Fibroblast of the aortic adventitia (primary cell): ENCODE data around the gene CDKN2AIP. TPM values are rescaled to one million over a fixed set of nuclear protein-coding genes. Genes with fewer than 3 reads are reported as not detected.

Source experiments
- DNase-seq: peaks from one replicate; pipeline ENCODE4 v3.0.0-alpha.2; 2010; ENCODE audit warnings: low read depth
- H3K4me3 ChIP-seq: 2 replicates; pipeline ENCODE4 v1.5.1; 2011; ENCODE audit warnings: low read depth, mild to moderate bottlenecking, control low read depth, low read length, moderate library complexity
- total RNA-seq: library from RNA; depleted of rRNA; stranded (reverse); fragments of >200 nt; gene quantifications from 2 replicates; pipeline ENCODE4 v1.2.3, GENCODE V29; 2012; ENCODE audit warnings: low replicate concordance
- TF ChIP-seq, protein P1 (sequence below): IDR thresholded peaks from 2 replicates; pipeline ENCODE4 v1.5.1; 2011; ENCODE audit warnings: mild to moderate bottlenecking, low read length, control low read depth, inconsistent platforms; ENCODE audit not compliant: insufficient read depth

Gene CDKN2AIP
- total RNA-seq, 1 donor, result 18.4 TPM

DNA sequence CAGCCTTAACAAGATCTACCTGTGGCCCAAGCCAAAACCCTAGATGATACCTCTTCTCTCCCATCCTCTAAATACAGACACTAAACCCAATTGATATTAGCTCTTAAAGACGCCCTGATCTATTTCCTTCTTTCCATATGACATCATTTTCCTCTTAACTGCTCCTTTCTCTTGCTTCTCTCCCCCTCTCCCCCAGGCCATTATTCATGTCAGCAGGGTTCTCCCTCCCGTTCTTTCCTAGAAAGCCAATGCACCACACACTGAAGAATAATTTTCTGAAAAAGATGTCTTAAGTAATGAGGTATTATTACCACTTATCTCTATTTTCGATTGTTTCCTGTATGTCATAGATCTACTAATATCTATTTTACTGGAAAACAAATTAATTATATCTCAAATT is 50.7 kb downstream of the CDKN2AIP start:
- TF ChIP-seq, protein P1, sequence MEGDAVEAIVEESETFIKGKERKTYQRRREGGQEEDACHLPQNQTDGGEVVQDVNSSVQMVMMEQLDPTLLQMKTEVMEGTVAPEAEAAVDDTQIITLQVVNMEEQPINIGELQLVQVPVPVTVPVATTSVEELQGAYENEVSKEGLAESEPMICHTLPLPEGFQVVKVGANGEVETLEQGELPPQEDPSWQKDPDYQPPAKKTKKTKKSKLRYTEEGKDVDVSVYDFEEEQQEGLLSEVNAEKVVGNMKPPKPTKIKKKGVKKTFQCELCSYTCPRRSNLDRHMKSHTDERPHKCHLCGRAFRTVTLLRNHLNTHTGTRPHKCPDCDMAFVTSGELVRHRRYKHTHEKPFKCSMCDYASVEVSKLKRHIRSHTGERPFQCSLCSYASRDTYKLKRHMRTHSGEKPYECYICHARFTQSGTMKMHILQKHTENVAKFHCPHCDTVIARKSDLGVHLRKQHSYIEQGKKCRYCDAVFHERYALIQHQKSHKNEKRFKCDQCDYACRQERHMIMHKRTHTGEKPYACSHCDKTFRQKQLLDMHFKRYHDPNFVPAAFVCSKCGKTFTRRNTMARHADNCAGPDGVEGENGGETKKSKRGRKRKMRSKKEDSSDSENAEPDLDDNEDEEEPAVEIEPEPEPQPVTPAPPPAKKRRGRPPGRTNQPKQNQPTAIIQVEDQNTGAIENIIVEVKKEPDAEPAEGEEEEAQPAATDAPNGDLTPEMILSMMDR, result no peak
- DNase-seq, result no peak
- no peak overlapping the region for H3K4me3 ChIP-seq

Other genes with a start within 250 kb of the CDKN2AIP start
- gene CLDN22, start 124.4 kb upstream of the CDKN2AIP start, total RNA-seq, result under 0.01 TPM in 1 of 2 replicates, not detected in the other
- gene CLDN24, start 122.2 kb upstream of the CDKN2AIP start, total RNA-seq, result not detected in 2 replicates
- gene ING2, start 60.4 kb downstream of the CDKN2AIP start, total RNA-seq, result 14.8 and 21.2 TPM in 2 replicates
- gene RWDD4, start 214.5 kb downstream of the CDKN2AIP start, total RNA-seq, result 10.0 and 43.7 TPM in 2 replicates
- 51.5 and 319 TPM in 2 replicates for gene TRAPPC11, start 214.7 kb downstream of the CDKN2AIP start, total RNA-seq